Subcutaneous abdominal adipose tissue (tissue), 5 donors: ENCODE measurements around the gene NCK2.
"Not testable (repeated sequence)": the region's sequence is repeated elsewhere in the genome, so short reads cannot be mapped to it uniquely, and the experiment has no call there.

Experiments
- H3K27ac ChIP-seq: one replicate; pipeline ENCODE4 v1.7.0; 2013; ENCODE audit warnings: low read depth, mild to moderate bottlenecking, inconsistent platforms, low read length, moderate library complexity
- H3K27me3 ChIP-seq, 5 donors: one replicate each; pipeline ENCODE4 v1.7.0; 2013; ENCODE audit warnings: low read length in 5 of 5, inconsistent platforms in 1 of 5; ENCODE audit not compliant: control insufficient read depth in 5 of 5, insufficient read depth in 4 of 5
- H3K36me3 ChIP-seq, 5 donors: one replicate each; pipeline ENCODE4 v1.7.0; 2013; ENCODE audit warnings: low read length in 5 of 5; ENCODE audit not compliant: control insufficient read depth in 5 of 5, insufficient read depth in 5 of 5
- H3K4me1 ChIP-seq, 5 donors: one replicate each; pipeline ENCODE4 v1.7.0; 2013; ENCODE audit warnings: low read length in 5 of 5, mild to moderate bottlenecking in 3 of 5, moderate library complexity in 1 of 5; ENCODE audit not compliant: control insufficient read depth in 5 of 5, insufficient read depth in 5 of 5
- H3K4me3 ChIP-seq, 5 donors: one replicate each; pipeline ENCODE4 v1.7.0; 2013; ENCODE audit warnings: low read length in 5 of 5, low read depth in 1 of 5
- H3K9ac ChIP-seq, 5 donors: one replicate each; pipeline ENCODE4 v1.7.0; 2013; ENCODE audit warnings: low read length in 5 of 5, mild to moderate bottlenecking in 4 of 5, moderate library complexity in 3 of 5
- H3K9me3 ChIP-seq, 5 donors: one replicate each; pipeline ENCODE4 v1.7.0; 2013; ENCODE audit warnings: low read length in 5 of 5; ENCODE audit not compliant: control insufficient read depth in 5 of 5
- donor health status: healthy.
- donor health status: healthy.
- donor health status: healthy.
- donor health status: healthy.
- donor health status: healthy.

NCK2 gene

GRCh38 chr2:105764059-105764458, 19.3 kb downstream of the NCK2 start:
- peaks cover 0 to 7% (median 6%) of the 10 kb centered on the region in 5 donors for H3K4me1 ChIP-seq
- no peak overlapping the region for H3K9ac ChIP-seq
- peaks cover 0 to 12% (median 4%) of the 10 kb centered on the region in 5 donors for H3K36me3 ChIP-seq
- no peaks in the 10 kb centered on the region for H3K27me3 ChIP-seq
- H3K9me3 ChIP-seq = no peaks in the 10 kb centered on the region
- H3K4me3 ChIP-seq = no peak overlapping the region
- H3K27ac ChIP-seq = no peak overlapping the region

- Histone ChIP-seq H3K27me3 (no peaks in the 10 kb centered on the region), H3K4me1 (peaks cover 0 to 7% (median 6%) of the 10 kb centered on the region in 5 donors), H3K36me3 (peaks cover 0 to 12% (median 4%) of the 10 kb centered on the region in 5 donors), H3K9me3 (no peaks in the 10 kb centered on the region), H3K27ac (no peak overlapping the region), H3K4me3 (no peak overlapping the region), H3K9ac (no peak overlapping the region)
Observed at GRCh38 chr2:105765415-105766299, 20.9 kb downstream of the NCK2 start.

DNA sequence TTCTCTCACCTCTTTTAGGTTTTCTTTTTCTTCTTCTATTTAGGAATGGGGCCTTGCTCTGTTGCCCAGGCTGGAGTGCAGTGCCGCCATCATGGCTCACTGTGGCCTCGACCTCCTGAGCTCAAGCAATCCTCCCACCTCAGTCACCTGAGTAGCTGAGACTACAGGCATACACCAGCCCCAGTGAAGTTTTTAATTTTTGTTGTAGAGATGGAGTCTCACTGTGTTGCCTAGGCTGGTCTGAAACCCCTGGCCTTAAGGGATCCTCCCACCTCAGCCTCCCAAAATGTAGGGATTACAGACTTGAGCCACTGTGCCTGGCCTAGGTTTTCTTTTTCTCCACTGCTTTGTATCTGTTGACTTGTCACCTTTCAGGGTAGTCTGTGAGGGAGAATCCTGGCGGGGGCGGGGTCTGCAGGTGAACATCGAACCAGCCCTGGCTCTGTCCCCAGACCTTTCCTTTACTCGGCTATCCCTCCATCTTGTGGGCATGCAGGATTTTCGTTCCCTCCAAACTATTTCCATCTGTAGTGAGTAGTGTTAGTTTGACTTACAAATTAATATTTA, 21.7 kb downstream of the NCK2 start:
- no peak overlapping the region for H3K27ac ChIP-seq
- no peak overlapping the region for H3K9ac ChIP-seq

GRCh38 chr2:105768176-105768575, 23.5 kb downstream of the NCK2 start:
- no peaks in the 10 kb centered on the region for H3K27me3 ChIP-seq
- no peak overlapping the region for H3K9ac ChIP-seq
- H3K9me3 ChIP-seq = no peaks in the 10 kb centered on the region
- H3K4me1 ChIP-seq = peaks cover 0 to 18% (median 14%) of the 10 kb centered on the region in 5 donors
- H3K27ac ChIP-seq = no peak overlapping the region
- H3K4me3 ChIP-seq = no peak overlapping the region
- peaks cover 0 to 13% (median 4%) of the 10 kb centered on the region in 5 donors for H3K36me3 ChIP-seq

More for the DNA sequence above, 21.7 kb downstream of the NCK2 start:
- Histone ChIP-seq H3K4me3 (no peak overlapping the region), H3K36me3 (peaks cover 0 to 12% (median 4%) of the 10 kb centered on the region in 5 donors), H3K27me3 (no peaks in the 10 kb centered on the region), H3K4me1 (peaks cover 0 to 8% (median 2%) of the 10 kb centered on the region in 5 donors), H3K9me3 (no peaks in the 10 kb centered on the region)

DNA sequence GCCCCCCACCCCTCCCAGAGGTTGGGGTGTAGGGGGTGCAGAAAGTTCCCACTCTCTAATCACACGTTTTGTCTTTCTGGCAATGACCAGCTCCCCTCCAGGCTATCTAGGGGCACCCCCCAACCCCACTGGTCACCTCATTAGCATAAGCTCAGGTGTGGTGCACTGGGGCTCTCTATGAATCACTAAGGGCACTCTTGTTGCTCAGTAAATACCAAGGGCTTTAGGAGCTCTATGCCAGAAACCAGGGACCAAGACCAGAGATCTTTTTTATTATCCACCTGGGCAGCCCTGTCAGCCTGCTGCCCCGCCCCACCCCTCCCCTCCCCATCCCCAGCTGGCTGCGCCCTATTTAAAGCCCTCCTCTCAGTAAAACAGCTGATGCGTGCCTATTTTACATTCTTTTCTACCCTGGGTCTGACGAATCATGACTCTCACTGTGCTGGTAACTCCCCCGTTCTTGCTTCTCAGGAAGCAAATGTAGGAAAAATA, 24.3 kb downstream of the NCK2 start:
- H3K9ac ChIP-seq = no peak overlapping the region
- no peaks in the 10 kb centered on the region for H3K9me3 ChIP-seq
- peaks cover 0 to 18% (median 15%) of the 10 kb centered on the region in 5 donors for H3K4me1 ChIP-seq
- H3K36me3 ChIP-seq = peaks cover 0 to 19% (median 5%) of the 10 kb centered on the region in 5 donors
- H3K4me3 ChIP-seq = no peak overlapping the region
- no peaks in the 10 kb centered on the region for H3K27me3 ChIP-seq
- no peak overlapping the region for H3K27ac ChIP-seq

- H3K9me3 ChIP-seq = no peaks in the 10 kb centered on the region
- peaks cover 0 to 19% (median 5%) of the 10 kb centered on the region in 5 donors for H3K36me3 ChIP-seq
- H3K4me1 ChIP-seq = peaks cover 0 to 18% (median 15%) of the 10 kb centered on the region in 5 donors
- no peak overlapping the region for H3K9ac ChIP-seq
- no peak overlapping the region for H3K4me3 ChIP-seq
- no peaks in the 10 kb centered on the region for H3K27me3 ChIP-seq
- H3K27ac ChIP-seq = no peak overlapping the region
Observed at GRCh38 chr2:105769504-105769903, 24.8 kb downstream of the NCK2 start.

DNA sequence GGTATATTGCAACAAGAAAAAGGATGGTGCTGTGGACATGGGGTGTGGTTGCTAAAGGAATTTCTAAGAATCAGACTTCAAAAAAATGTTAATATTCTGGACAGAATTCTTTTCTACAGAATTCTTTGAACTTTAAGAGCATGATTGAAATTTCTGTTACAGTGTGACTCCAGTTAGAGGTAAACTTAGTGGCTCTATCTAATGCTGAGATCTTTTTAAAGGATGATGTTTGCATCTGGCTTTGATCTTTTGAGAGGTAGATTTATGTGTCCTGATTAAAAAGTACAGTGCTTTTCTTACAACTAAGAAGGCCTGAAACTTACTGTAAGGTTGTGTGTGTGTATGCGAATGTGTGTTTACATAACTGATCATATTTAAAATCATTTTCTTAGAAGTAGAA, 25.4 kb downstream of the NCK2 start:
- H3K36me3 ChIP-seq = peaks cover 0 to 19% (median 5%) of the 10 kb centered on the region in 5 donors
- peaks cover 0 to 19% (median 15%) of the 10 kb centered on the region in 5 donors for H3K4me1 ChIP-seq
- no peaks in the 10 kb centered on the region for H3K9me3 ChIP-seq
- H3K9ac ChIP-seq = peak overlapping the region in 1 of 5 donors; percentile 2
- no peak overlapping the region for H3K27ac ChIP-seq
- H3K4me3 ChIP-seq = no peak overlapping the region
- no peaks in the 10 kb centered on the region for H3K27me3 ChIP-seq

DNA sequence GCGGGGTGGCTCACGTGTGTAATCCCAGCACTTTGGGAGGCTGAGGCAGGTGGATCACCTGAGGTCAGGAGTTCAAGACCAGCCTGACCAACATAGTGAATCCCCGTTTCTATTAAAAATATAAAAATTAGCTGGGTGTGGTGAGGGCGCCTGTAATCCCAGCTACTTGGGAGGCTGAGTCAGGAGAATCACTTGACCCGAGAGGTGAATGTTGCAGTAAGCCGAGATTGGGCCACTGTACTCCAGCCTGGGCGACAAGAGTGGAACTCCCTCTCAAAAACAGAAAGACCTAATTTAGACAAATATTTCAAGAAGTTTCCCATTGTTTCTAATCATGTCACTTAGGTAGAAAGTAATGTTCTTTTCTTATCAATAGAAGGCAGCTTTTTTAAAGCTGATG, 26.6 kb downstream of the NCK2 start:
- Histone ChIP-seq H3K4me1 (peaks cover 0 to 29% (median 20%) of the 10 kb centered on the region in 5 donors), H3K9ac (peak overlapping the region in 1 of 5 donors; percentile 49), H3K36me3 (peaks cover 0 to 17% (median 5%) of the 10 kb centered on the region in 5 donors)
- not testable (repeated sequence) for H3K4me3 ChIP-seq, H3K27me3 ChIP-seq, H3K27ac ChIP-seq, H3K9me3 ChIP-seq

- peak overlapping the region in 3 of 5 donors; percentile 44 to 51 (median 49) for H3K9ac ChIP-seq
- H3K27ac ChIP-seq = no peak overlapping the region
- peaks cover 0 to 13% (median 5%) of the 10 kb centered on the region in 5 donors for H3K36me3 ChIP-seq
- peak overlapping the region in 1 of 5 donors; percentile 15 for H3K4me3 ChIP-seq
- peaks cover 0 to 34% (median 25%) of the 10 kb centered on the region in 5 donors for H3K4me1 ChIP-seq
- H3K27me3 ChIP-seq = no peaks in the 10 kb centered on the region
- no peaks in the 10 kb centered on the region for H3K9me3 ChIP-seq
Observed at GRCh38 chr2:105771836-105772235, 27.1 kb downstream of the NCK2 start.

DNA sequence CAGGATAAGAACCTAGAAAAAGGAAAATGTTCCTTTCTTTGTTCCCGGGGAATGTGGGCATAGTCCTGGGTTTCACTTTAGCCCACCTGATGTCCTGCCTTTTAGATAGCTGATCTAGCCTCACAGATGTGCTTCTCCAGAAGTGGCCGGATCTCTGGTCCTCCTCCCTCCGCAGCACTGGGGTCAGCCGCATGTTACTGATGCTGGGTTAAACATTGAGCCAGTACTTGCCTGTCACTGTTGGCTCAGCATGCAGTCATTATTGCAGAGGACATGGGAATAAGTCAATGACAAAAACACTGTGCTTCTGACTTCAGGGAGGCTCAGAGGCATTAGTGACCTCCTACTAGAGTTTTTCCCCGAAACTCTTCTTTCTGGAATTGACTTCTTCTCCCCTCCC, 27.6 kb downstream of the NCK2 start:
- Histone ChIP-seq H3K9me3 (no peaks in the 10 kb centered on the region), H3K9ac (peak overlapping the region in 1 of 5 donors; percentile 51), H3K4me1 (peaks cover 0 to 40% (median 28%) of the 10 kb centered on the region in 5 donors), H3K27ac (no peak overlapping the region), H3K36me3 (peaks cover 0 to 8% (median under 1%) of the 10 kb centered on the region in 5 donors), H3K4me3 (no peak overlapping the region), H3K27me3 (no peaks in the 10 kb centered on the region)
